Measurements from ENCODE around the gene EMP1.

EMP1 gene

DNA sequence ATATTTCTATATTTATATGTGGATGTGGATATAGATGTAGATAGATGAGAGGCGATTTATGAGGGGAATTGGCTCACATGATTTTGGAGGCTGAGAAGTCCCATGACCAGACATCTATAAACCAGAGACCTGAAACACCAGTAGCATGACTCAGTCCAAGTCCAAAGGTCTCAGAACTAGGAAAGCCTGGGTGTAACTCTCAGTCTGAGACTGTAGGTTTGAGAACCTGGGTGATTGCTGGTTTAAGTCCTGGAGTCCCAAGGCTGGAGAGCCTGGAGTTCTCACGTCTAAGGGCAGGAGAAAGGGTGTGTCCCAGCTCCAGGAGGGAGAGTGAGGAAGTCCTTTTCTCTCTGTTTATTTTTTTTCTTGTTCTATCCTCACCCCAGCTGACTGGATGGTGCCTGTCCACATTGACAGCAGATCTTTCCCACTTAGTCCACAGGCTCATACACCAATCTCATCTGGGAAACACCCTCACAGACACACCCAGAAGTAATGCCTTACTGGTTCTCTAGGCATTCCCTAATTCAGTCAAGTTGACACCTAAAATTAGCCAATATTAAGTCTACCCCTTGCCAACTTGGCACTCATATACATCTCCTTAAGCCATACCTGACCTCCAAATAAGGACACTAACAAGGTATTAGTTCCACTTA is 45.4 kb downstream of the EMP1 start:
- H3K79me2 ChIP-seq (ENCODE audit: insufficient read depth, low read length) = no peaks in the 10 kb centered on the region
- H3F3A ChIP-seq (ENCODE audit: insufficient read depth, low read length) = no peaks in the 10 kb centered on the region
- H3K4me1 ChIP-seq (ENCODE audit: insufficient read depth, low read length, severe bottlenecking) = no peaks in the 10 kb centered on the region
- TF ChIP-seq EZH2 (IDR thresholded peaks at IDR 0.05; ENCODE audit: borderline replicate concordance, low read length) = no peak
- TF ChIP-seq, protein P1, sequence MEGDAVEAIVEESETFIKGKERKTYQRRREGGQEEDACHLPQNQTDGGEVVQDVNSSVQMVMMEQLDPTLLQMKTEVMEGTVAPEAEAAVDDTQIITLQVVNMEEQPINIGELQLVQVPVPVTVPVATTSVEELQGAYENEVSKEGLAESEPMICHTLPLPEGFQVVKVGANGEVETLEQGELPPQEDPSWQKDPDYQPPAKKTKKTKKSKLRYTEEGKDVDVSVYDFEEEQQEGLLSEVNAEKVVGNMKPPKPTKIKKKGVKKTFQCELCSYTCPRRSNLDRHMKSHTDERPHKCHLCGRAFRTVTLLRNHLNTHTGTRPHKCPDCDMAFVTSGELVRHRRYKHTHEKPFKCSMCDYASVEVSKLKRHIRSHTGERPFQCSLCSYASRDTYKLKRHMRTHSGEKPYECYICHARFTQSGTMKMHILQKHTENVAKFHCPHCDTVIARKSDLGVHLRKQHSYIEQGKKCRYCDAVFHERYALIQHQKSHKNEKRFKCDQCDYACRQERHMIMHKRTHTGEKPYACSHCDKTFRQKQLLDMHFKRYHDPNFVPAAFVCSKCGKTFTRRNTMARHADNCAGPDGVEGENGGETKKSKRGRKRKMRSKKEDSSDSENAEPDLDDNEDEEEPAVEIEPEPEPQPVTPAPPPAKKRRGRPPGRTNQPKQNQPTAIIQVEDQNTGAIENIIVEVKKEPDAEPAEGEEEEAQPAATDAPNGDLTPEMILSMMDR (IDR thresholded peaks at IDR 0.05; ENCODE audit: low read length) = no peak
- H3K27ac ChIP-seq (ENCODE audit: low read depth, low read length, poor library complexity, severe bottlenecking) = no peak overlapping the region
- no peak overlapping the region for H3K4me3 ChIP-seq (ENCODE audit: low read depth, low read length, poor library complexity, severe bottlenecking)
- H3K27me3 ChIP-seq (ENCODE audit: insufficient read depth, low read length) = no peaks in the 10 kb centered on the region
- H4K20me1 ChIP-seq (ENCODE audit: insufficient read depth, low read length) = no peaks in the 10 kb centered on the region
- no peak overlapping the region for H3K9ac ChIP-seq (ENCODE audit: low read length)
- H3K36me3 ChIP-seq (ENCODE audit: insufficient read depth, low read length) = no peaks in the 10 kb centered on the region
- H3K9me3 ChIP-seq (ENCODE audit: low read length) = no peaks in the 10 kb centered on the region
- H2AFZ ChIP-seq (ENCODE audit: low read length) = no peak overlapping the region
- no peak overlapping the region for H3K4me2 ChIP-seq (ENCODE audit: low read length)
- no peaks in the 10 kb centered on the region for H3K9me2 ChIP-seq (ENCODE audit: low read depth, low read length)

- H3K27me3 ChIP-seq (ENCODE audit: insufficient read depth, low read length) = no peaks in the 10 kb centered on the region
- H3K4me2 ChIP-seq (ENCODE audit: low read length) = no peak overlapping the region
- H3K27ac ChIP-seq (ENCODE audit: low read depth, low read length, poor library complexity, severe bottlenecking) = no peak overlapping the region
- H3K36me3 ChIP-seq (ENCODE audit: insufficient read depth, low read length) = no peaks in the 10 kb centered on the region
- no peak for TF ChIP-seq EZH2 (IDR thresholded peaks at IDR 0.05; ENCODE audit: borderline replicate concordance, low read length)
- TF ChIP-seq, protein P1 (IDR thresholded peaks at IDR 0.05; ENCODE audit: low read length) = no peak
- no peaks in the 10 kb centered on the region for H4K20me1 ChIP-seq (ENCODE audit: insufficient read depth, low read length)
- no peaks in the 10 kb centered on the region for H3K9me3 ChIP-seq (ENCODE audit: low read length)
- H2AFZ ChIP-seq (ENCODE audit: low read length) = no peak overlapping the region
- no peaks in the 10 kb centered on the region for H3K4me1 ChIP-seq (ENCODE audit: insufficient read depth, low read length, severe bottlenecking)
- no peaks in the 10 kb centered on the region for H3K9me2 ChIP-seq (ENCODE audit: low read depth, low read length)
- no peaks in the 10 kb centered on the region for H3F3A ChIP-seq (ENCODE audit: insufficient read depth, low read length)
- H3K4me3 ChIP-seq (ENCODE audit: low read depth, low read length, poor library complexity, severe bottlenecking) = no peak overlapping the region
- no peaks in the 10 kb centered on the region for H3K79me2 ChIP-seq (ENCODE audit: insufficient read depth, low read length)
- H3K9ac ChIP-seq (ENCODE audit: low read length) = no peak overlapping the region
Observed at GRCh38 chr12:13242936-13243335, 46.4 kb downstream of the EMP1 start.

DNA sequence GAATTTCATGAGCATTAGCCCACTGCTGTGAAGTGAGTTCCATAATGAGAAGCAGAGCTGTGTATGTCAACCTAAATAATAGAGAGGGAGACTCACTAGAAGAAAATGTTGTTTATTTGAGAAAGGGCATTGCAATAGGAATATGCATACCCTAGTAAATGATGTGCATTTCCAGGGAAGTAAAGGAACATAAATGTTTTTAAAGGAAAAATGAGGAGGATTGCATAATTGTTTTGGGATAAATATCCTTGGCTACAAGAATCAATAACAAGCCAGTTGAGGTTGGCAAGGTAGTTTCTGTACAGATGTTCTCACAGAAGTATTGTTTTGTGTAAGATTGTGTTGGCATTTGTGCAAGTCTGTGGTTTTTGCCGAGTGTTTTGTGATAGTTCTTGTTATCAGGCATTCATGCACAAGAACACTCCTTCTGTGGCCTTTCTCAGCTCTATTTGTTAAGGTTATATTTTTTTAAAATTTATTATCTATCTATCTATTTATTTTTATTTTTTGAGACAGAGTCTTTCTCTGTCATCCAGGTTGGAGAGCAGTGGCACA is 47.1 kb downstream of the EMP1 start:
- no peaks in the 10 kb centered on the region for H3F3A ChIP-seq (ENCODE audit: insufficient read depth, low read length)
- no peaks in the 10 kb centered on the region for H3K4me1 ChIP-seq (ENCODE audit: insufficient read depth, low read length, severe bottlenecking)
- H3K27me3 ChIP-seq (ENCODE audit: insufficient read depth, low read length) = no peaks in the 10 kb centered on the region
- H4K20me1 ChIP-seq (ENCODE audit: insufficient read depth, low read length) = no peaks in the 10 kb centered on the region
- H3K4me2 ChIP-seq (ENCODE audit: low read length) = no peak overlapping the region
- no peaks in the 10 kb centered on the region for H3K9me3 ChIP-seq (ENCODE audit: low read length)
- H3K79me2 ChIP-seq (ENCODE audit: insufficient read depth, low read length) = no peaks in the 10 kb centered on the region
- H3K36me3 ChIP-seq (ENCODE audit: insufficient read depth, low read length) = no peaks in the 10 kb centered on the region
- H3K27ac ChIP-seq (ENCODE audit: low read depth, low read length, poor library complexity, severe bottlenecking) = no peak overlapping the region
- H3K9me2 ChIP-seq (ENCODE audit: low read depth, low read length) = no peaks in the 10 kb centered on the region
- no peak overlapping the region for H2AFZ ChIP-seq (ENCODE audit: low read length)
- H3K4me3 ChIP-seq (ENCODE audit: low read depth, low read length, poor library complexity, severe bottlenecking) = no peak overlapping the region
- TF ChIP-seq, protein P1 (IDR thresholded peaks at IDR 0.05; ENCODE audit: low read length) = no peak
- no peak for TF ChIP-seq EZH2 (IDR thresholded peaks at IDR 0.05; ENCODE audit: borderline replicate concordance, low read length)
- H3K9ac ChIP-seq (ENCODE audit: low read length) = no peak overlapping the region
